Measurements from ENCODE around the gene ARPC1A.
A peak's percentile ranks its signal among the peaks of the same experiment; 100 is the strongest.
"Not testable (repeated sequence)": the region's sequence is repeated elsewhere in the genome, so short reads cannot be mapped to it uniquely, and the experiment has no call there.

ARPC1A gene

GRCh38 chr7:99325592-99326407 is at the start of gene ARPC1A:
ARPC1A (plus strand) TSS chr7:99325898; CDS start chr7:99333354, 7,456 bp downstream.
- peak; percentile 95 to 97 for DNase-seq
- TF ChIP-seq GATA1 (IDR thresholded peaks at IDR 0.05; ENCODE audit: low read depth, low read length): no peak
- TF ChIP-seq POLR2A (IDR thresholded peaks at IDR 0.05; ENCODE audit: low read length): peak; percentile 96

DNA sequence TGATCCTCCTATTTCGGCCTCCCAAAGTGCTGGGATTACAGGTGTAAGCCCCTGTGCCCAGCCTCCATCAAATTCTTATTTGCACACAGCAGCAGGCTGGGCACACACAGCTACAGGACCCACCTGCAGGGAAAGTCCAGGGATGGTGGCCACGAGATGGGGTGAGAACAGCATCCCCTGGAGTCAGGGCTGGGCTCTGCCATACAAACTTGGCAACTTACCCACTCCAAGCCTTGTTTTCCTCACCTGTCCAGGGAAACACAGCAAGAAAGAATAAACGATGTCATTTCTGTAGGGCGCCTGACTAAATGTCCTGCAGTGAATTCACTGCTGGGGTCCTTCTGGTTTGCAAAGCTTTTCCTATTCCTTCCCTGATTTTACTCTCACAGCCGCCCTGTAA is 47.5 kb upstream of the ARPC1A start:
- TF ChIP-seq POLR2A (IDR thresholded peaks at IDR 0.05; ENCODE audit: low read length) (no peak), GATA1 (IDR thresholded peaks at IDR 0.05; ENCODE audit: low read depth, low read length) (no peak)
- no peak for DNase-seq

DNA sequence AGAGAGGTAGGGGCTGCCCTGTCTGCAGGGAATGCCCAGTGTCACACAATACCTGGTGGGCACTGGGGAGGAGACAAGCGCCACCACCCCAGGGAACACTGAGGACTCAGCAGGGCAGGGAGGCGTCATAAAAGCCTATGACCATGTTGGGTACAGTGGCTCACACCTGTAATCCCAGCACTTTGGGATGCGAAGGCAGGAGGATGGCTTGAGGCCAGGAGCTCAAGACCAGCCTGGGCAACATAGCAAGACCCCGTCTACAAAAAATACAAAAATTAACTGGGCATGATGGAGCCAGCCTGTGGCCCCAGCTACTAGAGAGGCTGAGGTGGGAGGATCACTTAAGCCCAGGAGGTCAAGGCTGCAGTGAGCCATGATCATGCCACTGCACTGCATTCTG is 41.5 kb upstream of the ARPC1A start:
- DNase-seq: not testable (repeated sequence)

- TF ChIP-seq GATA1 (IDR thresholded peaks at IDR 0.05; ENCODE audit: low read depth, low read length) (no peak), POLR2A (IDR thresholded peaks at IDR 0.05; ENCODE audit: low read length) (no peak)
Measured at GRCh38 chr7:99287779-99288534, 37.7 kb upstream of the ARPC1A start.

GRCh38 chr7:99289185-99289584 is 36.5 kb upstream of the ARPC1A start:
- TF ChIP-seq POLR2A (IDR thresholded peaks at IDR 0.05; ENCODE audit: low read length) (no peak), GATA1 (IDR thresholded peaks at IDR 0.05; ENCODE audit: low read depth, low read length) (no peak)
- no peak for DNase-seq

More at GRCh38 chr7:99287779-99288534, 37.7 kb upstream of the ARPC1A start:
- DNase-seq: no peak

GRCh38 chr7:99290148-99290547 is 35.5 kb upstream of the ARPC1A start:
- not testable (repeated sequence) for DNase-seq

- no peak for TF ChIP-seq POLR2A (IDR thresholded peaks at IDR 0.05; ENCODE audit: low read length)
- no peak for TF ChIP-seq GATA1 (IDR thresholded peaks at IDR 0.05; ENCODE audit: low read depth, low read length)
Measured at GRCh38 chr7:99290980-99291607, 34.6 kb upstream of the ARPC1A start.

DNA sequence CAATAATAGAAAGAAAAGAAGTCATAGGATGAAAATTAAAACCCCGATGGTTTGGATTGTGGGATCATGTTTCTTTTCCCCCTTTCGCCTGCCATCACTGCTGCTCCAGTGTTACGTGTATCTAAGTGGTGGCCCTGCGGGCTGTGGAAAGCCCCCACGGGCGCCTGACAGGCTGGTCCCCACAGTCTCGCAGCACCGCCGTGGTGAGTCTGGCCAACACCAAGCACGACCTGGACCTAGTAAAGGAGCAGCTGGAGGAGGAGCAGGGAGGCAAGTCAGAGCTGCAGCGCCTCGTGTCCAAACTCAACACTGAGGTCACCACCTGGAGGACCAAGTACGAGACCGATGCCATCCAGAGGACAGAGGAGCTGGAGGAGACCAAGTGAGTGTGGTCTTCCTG is 33.6 kb upstream of the ARPC1A start:
- no peak for TF ChIP-seq GATA1 (IDR thresholded peaks at IDR 0.05; ENCODE audit: low read depth, low read length)
- no peak for TF ChIP-seq POLR2A (IDR thresholded peaks at IDR 0.05; ENCODE audit: low read length)
- DNase-seq: no peak

More at GRCh38 chr7:99290980-99291607, 34.6 kb upstream of the ARPC1A start:
- no peak for DNase-seq

GRCh38 chr7:99293167-99293566 is 32.5 kb upstream of the ARPC1A start:
- TF ChIP-seq GATA1 (IDR thresholded peaks at IDR 0.05; ENCODE audit: low read depth, low read length): no peak
- no peak for TF ChIP-seq POLR2A (IDR thresholded peaks at IDR 0.05; ENCODE audit: low read length)

GRCh38 chr7:99293650-99294049 is 32.0 kb upstream of the ARPC1A start:
- no peak for TF ChIP-seq POLR2A (IDR thresholded peaks at IDR 0.05; ENCODE audit: low read length)
- TF ChIP-seq GATA1 (IDR thresholded peaks at IDR 0.05; ENCODE audit: low read depth, low read length): no peak
- DNase-seq: no peak

More at GRCh38 chr7:99293167-99293566, 32.5 kb upstream of the ARPC1A start:
- no peak for DNase-seq

- DNase-seq: no peak
- no peak for TF ChIP-seq POLR2A (IDR thresholded peaks at IDR 0.05; ENCODE audit: low read length)
- no peak for TF ChIP-seq GATA1 (IDR thresholded peaks at IDR 0.05; ENCODE audit: low read depth, low read length)
Measured at GRCh38 chr7:99296471-99296870, 29.2 kb upstream of the ARPC1A start.

DNA sequence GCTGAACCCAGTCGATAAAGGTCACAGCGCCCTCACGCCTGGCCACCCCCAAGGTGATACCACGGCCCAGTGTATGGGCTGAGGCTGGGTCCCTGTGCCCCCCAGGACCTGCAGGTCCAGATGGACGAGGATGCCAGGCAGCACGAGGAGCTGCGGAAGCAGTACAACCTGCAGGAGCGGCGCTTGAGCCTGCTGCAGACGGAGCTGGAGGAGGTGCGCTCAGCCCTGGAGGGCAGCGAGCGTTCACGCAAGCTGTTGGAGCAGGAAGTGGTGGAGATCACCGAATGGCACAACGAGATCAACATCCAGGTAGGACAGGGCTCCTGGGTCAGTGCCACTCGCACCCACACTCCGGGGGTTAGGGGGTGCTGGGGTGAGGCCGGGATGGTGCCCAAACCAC is 24.2 kb upstream of the ARPC1A start:
- no peak for TF ChIP-seq POLR2A (IDR thresholded peaks at IDR 0.05; ENCODE audit: low read length)
- no peak for TF ChIP-seq GATA1 (IDR thresholded peaks at IDR 0.05; ENCODE audit: low read depth, low read length)
- no peak for DNase-seq

DNA sequence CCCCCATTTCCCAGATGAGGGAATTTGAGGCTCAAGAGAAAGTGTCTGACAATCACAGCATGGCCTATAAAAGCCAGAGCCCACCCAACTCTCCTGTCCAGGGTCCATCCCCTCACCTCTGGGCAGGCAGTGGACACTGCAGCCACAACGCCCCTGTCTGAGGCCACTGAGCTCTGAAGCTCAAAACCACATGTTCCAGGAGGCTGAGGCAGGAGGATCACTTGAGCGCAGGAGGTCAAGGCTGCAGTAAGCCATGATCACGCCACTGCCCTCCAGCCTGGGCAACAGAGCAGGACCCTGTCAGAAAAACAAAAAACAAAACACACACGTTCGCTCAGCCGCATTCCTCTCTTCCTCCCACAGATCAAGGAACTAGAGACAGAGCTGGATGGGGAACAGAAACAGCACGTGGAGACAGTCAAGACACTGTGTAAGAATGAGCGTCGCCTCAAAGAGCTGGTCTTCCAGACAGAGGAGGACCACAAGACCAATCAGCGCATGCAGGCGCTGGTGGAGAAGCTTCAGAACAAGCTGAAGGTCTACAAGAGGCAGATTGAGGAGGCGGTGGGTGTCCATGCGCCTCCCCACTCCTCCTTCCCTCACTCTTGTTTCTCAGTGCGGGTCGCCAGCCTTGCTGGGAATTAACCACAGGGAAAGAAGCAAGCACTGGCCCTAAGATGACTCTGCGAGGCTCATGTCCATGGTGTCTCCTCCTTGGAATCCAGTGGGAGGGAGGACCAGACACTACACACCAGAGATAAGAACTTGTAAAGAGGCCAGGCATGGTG is 20.0 kb upstream of the ARPC1A start:
- TF ChIP-seq POLR2A (IDR thresholded peaks at IDR 0.05; ENCODE audit: low read length) (no peak), GATA1 (IDR thresholded peaks at IDR 0.05; ENCODE audit: low read depth, low read length) (no peak)
- no peak for DNase-seq
